Astrocyte (in vitro differentiated cells and primary cell): ENCODE data around the gene NAV2. TPM values are rescaled to one million over a fixed set of nuclear protein-coding genes. Genes with fewer than 3 reads are reported as not detected.

Experiments used
- DNase-seq: peaks from one replicate; pipeline ENCODE4 v3.0.0-alpha.2; 2010; ENCODE audit warnings: low read depth
- FAIRE-seq: peaks from 2 replicates; lab custom pipeline; 2011; peaks lifted over from hg19 to GRCh38; lab: Jason Lieb, UNC
- H2AFZ ChIP-seq: 2 replicates; pipeline ENCODE4 v1.6.0; 2012; ENCODE audit warnings: low read depth, low read length, inconsistent platforms
- H3K27ac ChIP-seq: 2 replicates; pipeline ENCODE4 v1.5.1; 2011; ENCODE audit warnings: low read depth, low read length, inconsistent platforms
- H3K27me3 ChIP-seq: 2 replicates; pipeline ENCODE4 v1.6.0; 2011; ENCODE audit warnings: low read length, inconsistent platforms; ENCODE audit not compliant: insufficient read depth
- H3K36me3 ChIP-seq: 2 replicates; pipeline ENCODE4 v1.5.1; 2011; ENCODE audit warnings: low read length, inconsistent platforms; ENCODE audit not compliant: insufficient read depth
- H3K4me1 ChIP-seq: 2 replicates; pipeline ENCODE4 v1.5.1; 2011; ENCODE audit warnings: low read length, inconsistent platforms; ENCODE audit not compliant: insufficient read depth
- H3K4me2 ChIP-seq: 2 replicates; pipeline ENCODE4 v1.6.0; 2012; ENCODE audit warnings: low read length, inconsistent platforms
- H3K4me3 ChIP-seq: 2 replicates; pipeline ENCODE4 v1.5.1; 2011; ENCODE audit warnings: low read depth, mild to moderate bottlenecking, low read length, inconsistent platforms; ENCODE audit not compliant: insufficient read depth
- H3K79me2 ChIP-seq: 2 replicates; pipeline ENCODE4 v1.6.0; 2012; ENCODE audit warnings: mild to moderate bottlenecking, low read length, inconsistent platforms; ENCODE audit not compliant: insufficient read depth
- H3K9ac ChIP-seq: 2 replicates; pipeline ENCODE4 v1.6.0; 2012; ENCODE audit warnings: mild to moderate bottlenecking, low read length, inconsistent platforms
- H3K9me3 ChIP-seq: 2 replicates; pipeline ENCODE4 v1.5.1; 2012; ENCODE audit warnings: low read depth, mild to moderate bottlenecking, low read length, inconsistent platforms; ENCODE audit not compliant: insufficient read depth
- H4K20me1 ChIP-seq: 2 replicates; pipeline ENCODE4 v1.6.0; 2012; ENCODE audit warnings: low read length, inconsistent platforms; ENCODE audit not compliant: insufficient read depth
- H3K27ac Mint-ChIP-seq: one replicate; pipeline ENCODE4 v1.8.0; 2021; ENCODE audit warnings: mild to moderate bottlenecking, mixed read lengths; ENCODE audit not compliant: unreplicated experiment
- H3K27me3 Mint-ChIP-seq: one replicate; pipeline ENCODE4 v1.8.0; 2021; ENCODE audit warnings: low read depth, mixed read lengths; ENCODE audit not compliant: unreplicated experiment
- H3K36me3 Mint-ChIP-seq: one replicate; pipeline ENCODE4 v1.8.0; 2021; ENCODE audit warnings: low read depth, mixed read lengths; ENCODE audit not compliant: unreplicated experiment
- H3K4me1 Mint-ChIP-seq: one replicate; pipeline ENCODE4 v1.8.0; 2021; ENCODE audit warnings: low read depth, mixed read lengths; ENCODE audit not compliant: unreplicated experiment
- H3K4me3 Mint-ChIP-seq: one replicate; pipeline ENCODE4 v1.8.0; 2021; ENCODE audit warnings: mild to moderate bottlenecking, moderate library complexity, mixed read lengths; ENCODE audit not compliant: unreplicated experiment
- H3K9me3 Mint-ChIP-seq: one replicate; pipeline ENCODE4 v1.8.0; 2021; ENCODE audit warnings: mild to moderate bottlenecking, mixed read lengths; ENCODE audit not compliant: unreplicated experiment
- EZH2 ChIP-seq: IDR thresholded peaks from 2 replicates; pipeline ENCODE4 v1.6.1; 2012; ENCODE audit warnings: mild to moderate bottlenecking, low read length, inconsistent platforms; ENCODE audit not compliant: insufficient read depth
- total RNA-seq: library from RNA; stranded (reverse); gene quantifications from 2 replicates; pipeline ENCODE4 v1.2.1, GENCODE V29; 2021
- TF ChIP-seq, protein P1 (sequence below): IDR thresholded peaks from 2 replicates; pipeline ENCODE4 v1.5.1; 2011; ENCODE audit warnings: low read depth, mild to moderate bottlenecking, inconsistent platforms, low read length, moderate library complexity; ENCODE audit not compliant: insufficient read depth

Gene NAV2
- total RNA-seq, 1 donor from 2014 or later: 20.6 TPM

DNA sequence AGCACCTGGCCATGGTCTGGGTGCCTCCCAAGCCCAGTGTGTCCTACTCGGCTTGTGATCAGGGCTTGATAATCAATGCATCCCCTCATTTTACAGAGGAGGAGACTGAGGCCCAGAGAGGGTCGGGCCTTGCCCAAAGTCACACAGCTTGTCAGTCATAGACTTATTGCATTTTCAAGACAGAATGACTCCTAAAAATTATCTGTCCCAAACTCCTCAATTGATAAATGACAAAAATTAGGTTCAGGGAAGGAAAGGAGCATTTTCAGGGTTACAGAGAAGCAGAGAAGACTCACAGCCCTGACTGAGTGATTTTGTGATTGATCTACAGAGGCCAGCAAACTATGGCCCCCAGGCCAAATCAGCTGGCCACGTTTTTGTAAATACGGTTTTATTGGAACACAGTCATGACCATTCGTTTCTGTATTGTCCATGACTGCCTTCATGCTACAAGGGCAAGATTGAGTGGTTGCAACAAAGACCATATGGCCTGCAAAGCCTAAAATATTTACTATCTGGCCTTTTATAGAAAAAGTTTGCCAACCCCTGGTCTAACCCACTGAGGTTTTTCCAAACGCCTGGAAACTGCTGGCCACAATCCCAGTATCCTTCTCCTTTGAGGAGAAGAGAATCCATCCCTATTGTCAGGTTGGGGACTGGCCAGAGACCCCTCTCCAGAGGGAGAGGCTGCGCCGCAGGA lies 35.1 kb upstream of the NAV2 start:
- Histone ChIP-seq H3K9ac (no peak overlapping the region), H4K20me1 (no peaks in the 10 kb centered on the region), H3K79me2 (no peaks in the 10 kb centered on the region), H3K4me3 (no peak overlapping the region), H3K27ac (no peak overlapping the region), H3K36me3 (no peaks in the 10 kb centered on the region), H3K4me1 (peaks cover 26% of the 10 kb centered on the region), H2AFZ (no peak overlapping the region), H3K4me2 (no peak overlapping the region), H3K27me3 (no peaks in the 10 kb centered on the region), H3K9me3 (no peaks in the 10 kb centered on the region)
- FAIRE-seq: no peak
- Mint-ChIP-seq H3K4me1 (peaks cover 24% of the 10 kb centered on the region), H3K9me3 (no peaks in the 10 kb centered on the region), H3K4me3 (no peak overlapping the region), H3K27me3 (peaks cover 14% of the 10 kb centered on the region), H3K36me3 (no peaks in the 10 kb centered on the region), H3K27ac (no peak overlapping the region)
- DNase-seq: no peak
- TF ChIP-seq EZH2: no peak

DNA sequence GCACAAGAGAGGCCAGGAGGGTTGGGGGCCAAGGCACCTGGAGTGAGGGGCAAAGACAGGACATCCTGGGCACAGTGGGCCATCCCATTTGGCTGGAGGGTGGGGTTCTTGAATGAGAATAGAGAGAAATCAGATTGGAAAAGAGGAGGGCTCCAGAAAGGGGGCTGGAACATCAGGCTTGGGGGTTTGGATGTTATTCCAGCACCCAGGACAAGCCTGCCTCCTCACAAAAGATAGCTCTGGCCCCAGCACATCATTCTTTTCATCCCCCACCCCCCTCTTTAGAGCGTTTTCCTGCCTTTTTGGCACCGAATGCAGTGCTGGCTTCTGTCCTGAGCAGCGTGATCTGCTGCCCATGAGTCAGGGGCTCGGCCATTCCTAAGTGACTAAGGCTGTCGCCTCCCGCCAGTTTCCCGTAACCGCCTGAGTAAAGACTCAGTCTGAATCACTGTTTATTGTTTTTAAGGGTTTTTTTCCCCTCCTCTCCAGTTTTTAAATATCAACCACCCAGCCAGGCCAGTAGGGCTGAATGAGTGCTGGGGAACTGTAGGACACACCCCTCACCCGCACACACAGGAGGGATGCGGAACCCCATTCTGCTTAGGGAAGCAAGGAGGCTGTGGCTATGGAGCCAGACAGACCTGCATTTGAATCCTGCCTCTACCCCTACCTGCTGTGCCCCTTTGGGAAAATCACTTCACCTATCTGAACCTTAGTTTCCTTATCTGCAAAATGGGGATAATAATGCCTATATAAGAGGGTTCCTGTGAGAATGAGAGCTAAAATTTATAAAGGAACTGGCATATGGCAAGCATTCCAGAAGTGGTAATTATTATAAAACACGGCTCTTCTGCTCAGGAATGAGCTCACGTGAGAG lies 32.4 kb upstream of the NAV2 start:
- Mint-ChIP-seq H3K27me3 (peaks cover 2% of the 10 kb centered on the region), H3K4me3 (no peak overlapping the region), H3K4me1 (peaks cover 19% of the 10 kb centered on the region), H3K9me3 (no peaks in the 10 kb centered on the region), H3K36me3 (no peaks in the 10 kb centered on the region), H3K27ac (peak overlapping the region; percentile 83)
- Histone ChIP-seq H3K4me2 (peak overlapping the region; percentile 69), H3K4me3 (peak overlapping the region; percentile 24), H3K9me3 (no peaks in the 10 kb centered on the region), H3K27ac (peak overlapping the region; percentile 79), H3K36me3 (no peaks in the 10 kb centered on the region), H3K79me2 (no peaks in the 10 kb centered on the region), H3K9ac (peak overlapping the region; percentile 65), H4K20me1 (no peaks in the 10 kb centered on the region), H2AFZ (no peak overlapping the region), H3K27me3 (no peaks in the 10 kb centered on the region), H3K4me1 (peaks cover 26% of the 10 kb centered on the region)
- FAIRE-seq: peak; percentile 91
- DNase-seq: peak; percentile 96
- no peak for TF ChIP-seq EZH2
- TF ChIP-seq, protein P1, sequence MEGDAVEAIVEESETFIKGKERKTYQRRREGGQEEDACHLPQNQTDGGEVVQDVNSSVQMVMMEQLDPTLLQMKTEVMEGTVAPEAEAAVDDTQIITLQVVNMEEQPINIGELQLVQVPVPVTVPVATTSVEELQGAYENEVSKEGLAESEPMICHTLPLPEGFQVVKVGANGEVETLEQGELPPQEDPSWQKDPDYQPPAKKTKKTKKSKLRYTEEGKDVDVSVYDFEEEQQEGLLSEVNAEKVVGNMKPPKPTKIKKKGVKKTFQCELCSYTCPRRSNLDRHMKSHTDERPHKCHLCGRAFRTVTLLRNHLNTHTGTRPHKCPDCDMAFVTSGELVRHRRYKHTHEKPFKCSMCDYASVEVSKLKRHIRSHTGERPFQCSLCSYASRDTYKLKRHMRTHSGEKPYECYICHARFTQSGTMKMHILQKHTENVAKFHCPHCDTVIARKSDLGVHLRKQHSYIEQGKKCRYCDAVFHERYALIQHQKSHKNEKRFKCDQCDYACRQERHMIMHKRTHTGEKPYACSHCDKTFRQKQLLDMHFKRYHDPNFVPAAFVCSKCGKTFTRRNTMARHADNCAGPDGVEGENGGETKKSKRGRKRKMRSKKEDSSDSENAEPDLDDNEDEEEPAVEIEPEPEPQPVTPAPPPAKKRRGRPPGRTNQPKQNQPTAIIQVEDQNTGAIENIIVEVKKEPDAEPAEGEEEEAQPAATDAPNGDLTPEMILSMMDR: no peak

DNA sequence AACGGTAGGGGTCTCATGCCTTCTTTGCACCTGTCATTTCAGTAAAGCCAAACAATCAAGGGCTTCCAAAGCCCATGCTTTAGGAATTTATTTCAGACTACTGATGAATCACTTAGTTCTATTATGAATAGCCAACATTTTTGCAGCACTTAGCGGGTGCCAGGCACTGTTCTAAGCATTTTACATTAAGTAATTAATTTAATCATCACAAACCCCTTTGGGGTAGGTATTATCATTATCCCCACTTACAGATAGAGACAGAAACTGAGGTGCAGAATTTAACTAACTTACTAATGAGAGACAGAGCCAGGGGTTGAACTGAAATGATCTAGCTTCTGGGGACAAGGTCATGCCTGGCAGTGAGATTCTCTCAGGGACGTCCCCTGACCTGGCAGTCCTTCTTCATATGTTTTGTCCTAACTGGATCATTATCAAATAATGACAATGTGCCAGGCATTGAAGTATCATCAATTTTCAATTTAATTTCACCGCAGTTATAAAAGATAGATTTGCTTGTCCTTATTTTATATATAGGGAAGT lies 31.7 kb upstream of the NAV2 start:
- DNase-seq (peak; percentile 42), FAIRE-seq (no peak)
- H3K4me1 ChIP-seq: peaks cover 26% of the 10 kb centered on the region
- Mint-ChIP-seq H3K27me3 (peaks cover 5% of the 10 kb centered on the region), H3K4me1 (peaks cover 19% of the 10 kb centered on the region), H3K36me3 (no peaks in the 10 kb centered on the region), H3K4me3 (no peak overlapping the region), H3K27ac (peak overlapping the region; percentile 64), H3K9me3 (no peaks in the 10 kb centered on the region)
- H3K79me2 ChIP-seq: no peaks in the 10 kb centered on the region
- H3K27me3 ChIP-seq: no peaks in the 10 kb centered on the region
- H3K36me3 ChIP-seq: no peaks in the 10 kb centered on the region
- TF ChIP-seq, protein P1: no peak
- no peak for TF ChIP-seq EZH2
- peak overlapping the region; percentile 22 for H3K9ac ChIP-seq
- peak overlapping the region; percentile 24 for H3K4me3 ChIP-seq
- H2AFZ ChIP-seq: no peak overlapping the region
- peak overlapping the region; percentile 69 for H3K4me2 ChIP-seq
- no peaks in the 10 kb centered on the region for H4K20me1 ChIP-seq
- H3K27ac ChIP-seq: peak overlapping the region; percentile 79
- no peaks in the 10 kb centered on the region for H3K9me3 ChIP-seq
